SK-N-SH (cell line): ENCODE results near the gene SHISA2.

Experiments used
- CHD2 ChIP-seq: fragments of 150-350 bp; IDR thresholded peaks from 2 replicates; pipeline ENCODE4 v1.6.1; 2018; ENCODE audit warnings: low read length; ENCODE audit not compliant: partially characterized antibody
- EZH2phosphoT487 ChIP-seq: fragments of 200-600 bp; sonication (generic); IDR thresholded peaks from 2 replicates; pipeline ENCODE4 v1.6.1; 2017; ENCODE audit warnings: low read depth, mixed run types, mild to moderate bottlenecking, antibody characterized with exemption, moderate library complexity, borderline replicate concordance
- FOXJ3 ChIP-seq: sonication (generic); formaldehyde crosslinking; IDR thresholded peaks from 2 replicates; pipeline ENCODE4 v1.5.1; 2020; ENCODE audit warnings: mild to moderate bottlenecking, missing genetic modification reagents
- MXI1 ChIP-seq: IDR thresholded peaks from 2 replicates; pipeline ENCODE4 v1.6.1; 2012; ENCODE audit warnings: mild to moderate bottlenecking, low read depth, low read length, improper control_type of control experiment
- RAD21 ChIP-seq: IDR thresholded peaks from 2 replicates; pipeline ENCODE4 v1.6.1; 2012; ENCODE audit warnings: mild to moderate bottlenecking, low read length
- TAF1 ChIP-seq: IDR thresholded peaks from 2 replicates; pipeline ENCODE4 v1.6.1; 2012; ENCODE audit warnings: low read depth, mild to moderate bottlenecking, low read length, moderate library complexity, borderline replicate concordance
- TCF12 ChIP-seq: IDR thresholded peaks from 2 replicates; pipeline ENCODE4 v1.4.0; 2012
- TF ChIP-seq, protein P1 (sequence below): fragments of 200-600 bp; sonication (generic); IDR thresholded peaks from 2 replicates; pipeline ENCODE4 v1.6.1; 2017; ENCODE audit warnings: antibody characterized with exemption, mild to moderate bottlenecking, moderate library complexity
- TF ChIP-seq, protein P2 (sequence below): fragments of 150-350 bp; IDR thresholded peaks from 2 replicates; pipeline ENCODE4 v1.6.1; 2017; ENCODE audit warnings: antibody characterized with exemption, low read length, low read depth, borderline replicate concordance
- TF ChIP-seq, protein P3 (sequence below): IDR thresholded peaks from 2 replicates; pipeline ENCODE4 v1.4.0; 2012; ENCODE audit warnings: low read depth
- TF ChIP-seq, protein P4 (sequence below): IDR thresholded peaks from 2 replicates; pipeline ENCODE4 v1.6.1; 2012; ENCODE audit warnings: mild to moderate bottlenecking, low read depth, low read length, moderate library complexity

DNA sequence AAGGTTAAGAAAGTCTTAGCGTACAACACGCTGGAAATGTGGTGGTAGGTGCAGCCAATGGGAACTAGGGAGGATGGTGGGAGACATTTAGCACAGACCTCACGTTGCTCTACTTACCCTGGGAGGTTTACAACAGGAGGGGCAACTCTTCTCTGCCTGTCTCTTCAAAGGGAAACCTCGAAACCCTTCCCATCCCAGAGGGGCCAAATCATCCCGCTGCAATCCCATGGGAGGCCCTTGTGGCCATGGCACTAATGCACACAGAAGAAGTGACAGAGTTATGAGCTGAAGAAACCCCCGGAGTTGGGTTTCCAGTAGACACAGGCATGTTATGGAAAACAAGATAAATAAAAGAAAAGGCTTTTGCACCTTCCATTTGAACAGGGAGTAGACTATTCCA lies 35.6 kb downstream of the SHISA2 start:
- TF ChIP-seq, protein P1, sequence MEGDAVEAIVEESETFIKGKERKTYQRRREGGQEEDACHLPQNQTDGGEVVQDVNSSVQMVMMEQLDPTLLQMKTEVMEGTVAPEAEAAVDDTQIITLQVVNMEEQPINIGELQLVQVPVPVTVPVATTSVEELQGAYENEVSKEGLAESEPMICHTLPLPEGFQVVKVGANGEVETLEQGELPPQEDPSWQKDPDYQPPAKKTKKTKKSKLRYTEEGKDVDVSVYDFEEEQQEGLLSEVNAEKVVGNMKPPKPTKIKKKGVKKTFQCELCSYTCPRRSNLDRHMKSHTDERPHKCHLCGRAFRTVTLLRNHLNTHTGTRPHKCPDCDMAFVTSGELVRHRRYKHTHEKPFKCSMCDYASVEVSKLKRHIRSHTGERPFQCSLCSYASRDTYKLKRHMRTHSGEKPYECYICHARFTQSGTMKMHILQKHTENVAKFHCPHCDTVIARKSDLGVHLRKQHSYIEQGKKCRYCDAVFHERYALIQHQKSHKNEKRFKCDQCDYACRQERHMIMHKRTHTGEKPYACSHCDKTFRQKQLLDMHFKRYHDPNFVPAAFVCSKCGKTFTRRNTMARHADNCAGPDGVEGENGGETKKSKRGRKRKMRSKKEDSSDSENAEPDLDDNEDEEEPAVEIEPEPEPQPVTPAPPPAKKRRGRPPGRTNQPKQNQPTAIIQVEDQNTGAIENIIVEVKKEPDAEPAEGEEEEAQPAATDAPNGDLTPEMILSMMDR: no peak
- TF ChIP-seq RAD21 (no peak), EZH2phosphoT487 (no peak), TCF12 (no peak), CHD2 (no peak), MXI1 (no peak), FOXJ3 (CRISPR knock-in tag) (no peak), TAF1 (no peak)
- TF ChIP-seq, protein P2, sequence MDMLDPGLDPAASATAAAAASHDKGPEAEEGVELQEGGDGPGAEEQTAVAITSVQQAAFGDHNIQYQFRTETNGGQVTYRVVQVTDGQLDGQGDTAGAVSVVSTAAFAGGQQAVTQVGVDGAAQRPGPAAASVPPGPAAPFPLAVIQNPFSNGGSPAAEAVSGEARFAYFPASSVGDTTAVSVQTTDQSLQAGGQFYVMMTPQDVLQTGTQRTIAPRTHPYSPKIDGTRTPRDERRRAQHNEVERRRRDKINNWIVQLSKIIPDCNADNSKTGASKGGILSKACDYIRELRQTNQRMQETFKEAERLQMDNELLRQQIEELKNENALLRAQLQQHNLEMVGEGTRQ: no peak
- TF ChIP-seq, protein P3, sequence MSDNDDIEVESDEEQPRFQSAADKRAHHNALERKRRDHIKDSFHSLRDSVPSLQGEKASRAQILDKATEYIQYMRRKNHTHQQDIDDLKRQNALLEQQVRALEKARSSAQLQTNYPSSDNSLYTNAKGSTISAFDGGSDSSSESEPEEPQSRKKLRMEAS: no peak
- TF ChIP-seq, protein P4, sequence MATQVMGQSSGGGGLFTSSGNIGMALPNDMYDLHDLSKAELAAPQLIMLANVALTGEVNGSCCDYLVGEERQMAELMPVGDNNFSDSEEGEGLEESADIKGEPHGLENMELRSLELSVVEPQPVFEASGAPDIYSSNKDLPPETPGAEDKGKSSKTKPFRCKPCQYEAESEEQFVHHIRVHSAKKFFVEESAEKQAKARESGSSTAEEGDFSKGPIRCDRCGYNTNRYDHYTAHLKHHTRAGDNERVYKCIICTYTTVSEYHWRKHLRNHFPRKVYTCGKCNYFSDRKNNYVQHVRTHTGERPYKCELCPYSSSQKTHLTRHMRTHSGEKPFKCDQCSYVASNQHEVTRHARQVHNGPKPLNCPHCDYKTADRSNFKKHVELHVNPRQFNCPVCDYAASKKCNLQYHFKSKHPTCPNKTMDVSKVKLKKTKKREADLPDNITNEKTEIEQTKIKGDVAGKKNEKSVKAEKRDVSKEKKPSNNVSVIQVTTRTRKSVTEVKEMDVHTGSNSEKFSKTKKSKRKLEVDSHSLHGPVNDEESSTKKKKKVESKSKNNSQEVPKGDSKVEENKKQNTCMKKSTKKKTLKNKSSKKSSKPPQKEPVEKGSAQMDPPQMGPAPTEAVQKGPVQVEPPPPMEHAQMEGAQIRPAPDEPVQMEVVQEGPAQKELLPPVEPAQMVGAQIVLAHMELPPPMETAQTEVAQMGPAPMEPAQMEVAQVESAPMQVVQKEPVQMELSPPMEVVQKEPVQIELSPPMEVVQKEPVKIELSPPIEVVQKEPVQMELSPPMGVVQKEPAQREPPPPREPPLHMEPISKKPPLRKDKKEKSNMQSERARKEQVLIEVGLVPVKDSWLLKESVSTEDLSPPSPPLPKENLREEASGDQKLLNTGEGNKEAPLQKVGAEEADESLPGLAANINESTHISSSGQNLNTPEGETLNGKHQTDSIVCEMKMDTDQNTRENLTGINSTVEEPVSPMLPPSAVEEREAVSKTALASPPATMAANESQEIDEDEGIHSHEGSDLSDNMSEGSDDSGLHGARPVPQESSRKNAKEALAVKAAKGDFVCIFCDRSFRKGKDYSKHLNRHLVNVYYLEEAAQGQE: no peak
